Naive thymus-derived CD4-positive, alpha-beta T cell (primary cell): ENCODE results near the gene STAT3. TPM values are rescaled to one million over a fixed set of nuclear protein-coding genes. Genes with fewer than 3 reads are reported as not detected.

Source experiments
- ATAC-seq: fragments of 150-1000 bp; cut with Tn5 transposase; 2 replicates; pipeline ENCODE4 v1.10.0; 2021; ENCODE audit warnings: mild to moderate bottlenecking, moderate library complexity
- CTCF ChIA-PET: fragments of 350-600 bp; sonication (Branson Sonifier 250); formaldehyde crosslinking; loops from one replicate; lab custom pipeline; 2021; ENCODE audit warnings: antibody characterized with exemption; lab: Charles Lee
- POLR2A ChIA-PET: fragments of 350-600 bp; sonication (Branson Sonifier 250); formaldehyde crosslinking; loops from one replicate; lab custom pipeline; 2021; ENCODE audit warnings: antibody characterized with exemption, inconsistent platforms; lab: Charles Lee
- DNase-seq, 9 donors: peaks; one replicate each; pipeline versions ENCODE4 v3.0.0 to v3.0.0-alpha.2; 2020 to 2022; ENCODE audit warnings: mixed read lengths in 1 of 9
- H3K27ac ChIP-seq: one replicate; pipeline ENCODE4 v1.7.0; 2013; ENCODE audit warnings: mild to moderate bottlenecking, low read depth, low read length, moderate library complexity
- H3K27me3 ChIP-seq, 2 donors: one replicate each; pipeline ENCODE4 v1.7.0; 2013; ENCODE audit warnings: low read length in 2 of 2, mild to moderate bottlenecking in 2 of 2, moderate library complexity in 2 of 2; ENCODE audit not compliant: control insufficient read depth in 2 of 2, insufficient read depth in 2 of 2
- H3K36me3 ChIP-seq, 3 experiments: 1 replicate in 2 of 3; 2 replicates in 1 of 3; pipeline ENCODE4 v1.7.0; 2013; ENCODE audit warnings: low read length in 3 of 3, mild to moderate bottlenecking in 3 of 3, moderate library complexity in 1 of 3; ENCODE audit not compliant: insufficient read depth in 3 of 3, control insufficient read depth in 2 of 3
- H3K4me1 ChIP-seq, 2 donors: one replicate each; pipeline ENCODE4 v1.7.0; 2013; ENCODE audit warnings: low read length in 2 of 2, mild to moderate bottlenecking in 2 of 2, moderate library complexity in 1 of 2; ENCODE audit not compliant: control insufficient read depth in 2 of 2, insufficient read depth in 2 of 2
- H3K4me3 ChIP-seq: 2 replicates; pipeline ENCODE4 v1.7.0; 2013; ENCODE audit warnings: mild to moderate bottlenecking, low read length
- H3K9me3 ChIP-seq, 3 experiments: 1 replicate in 2 of 3; 2 replicates in 1 of 3; pipeline ENCODE4 v1.7.0; 2013; ENCODE audit warnings: low read length in 3 of 3; ENCODE audit not compliant: control insufficient read depth in 2 of 3
- H3K27ac Mint-ChIP-seq, 9 donors: one replicate each; pipeline ENCODE4 v1.8.0; 2020 to 2022; ENCODE audit warnings: mixed read lengths in 9 of 9, mild to moderate bottlenecking in 8 of 9, moderate library complexity in 5 of 9, inconsistent platforms in 2 of 9
- H3K27me3 Mint-ChIP-seq, 5 donors: one replicate each; pipeline ENCODE4 v1.8.0; 2021 to 2022; ENCODE audit warnings: mixed read lengths in 5 of 5, mild to moderate bottlenecking in 1 of 5
- H3K36me3 Mint-ChIP-seq, 5 donors: one replicate each; pipeline ENCODE4 v1.8.0; 2020 to 2022; ENCODE audit warnings: mixed read lengths in 5 of 5, mild to moderate bottlenecking in 3 of 5, inconsistent platforms in 1 of 5
- H3K4me1 Mint-ChIP-seq, 7 donors: one replicate each; pipeline ENCODE4 v1.8.0; 2020 to 2022; ENCODE audit warnings: mixed read lengths in 7 of 7, mild to moderate bottlenecking in 3 of 7, inconsistent platforms in 1 of 7
- H3K4me3 Mint-ChIP-seq, 10 donors: one replicate each; pipeline ENCODE4 v1.8.0; 2020 to 2022; ENCODE audit warnings: mild to moderate bottlenecking in 10 of 10, mixed read lengths in 10 of 10, moderate library complexity in 6 of 10, inconsistent platforms in 2 of 10
- H3K9me3 Mint-ChIP-seq, 11 donors: one replicate each; pipeline ENCODE4 v1.8.0; 2020 to 2022; ENCODE audit warnings: mixed read lengths in 11 of 11, mild to moderate bottlenecking in 4 of 11, inconsistent platforms in 1 of 11, moderate library complexity in 1 of 11
- intact Hi-C, 2 donors: fragments of 100-400 bp; cut with micrococcal nuclease; formaldehyde crosslinking; loops; one replicate each; pipeline ENCODE4 v1.15.1; 2023
- polyA plus RNA-seq, 2 donors: library from polyadenylated mRNA; unstranded; fragments of 300-500 nt; fragmentation: Illumina TruSeq; gene quantifications; one replicate each; pipeline ENCODE4 v1.2.3, GENCODE V29; 2021
- total RNA-seq, 6 experiments: library from RNA in 5 of 6; stranded (reverse) in 5 of 6; gene quantifications; 1 replicate in 5 of 6; 2 replicates in 1 of 6; pipeline ENCODE4 v1.2.3 and lab custom pipeline; 2021 to 2026

The STAT3 gene
- total and polyA plus RNA-seq, 7 experiments from 2014 or later = 133 to 275 (median 189) TPM

DNA sequence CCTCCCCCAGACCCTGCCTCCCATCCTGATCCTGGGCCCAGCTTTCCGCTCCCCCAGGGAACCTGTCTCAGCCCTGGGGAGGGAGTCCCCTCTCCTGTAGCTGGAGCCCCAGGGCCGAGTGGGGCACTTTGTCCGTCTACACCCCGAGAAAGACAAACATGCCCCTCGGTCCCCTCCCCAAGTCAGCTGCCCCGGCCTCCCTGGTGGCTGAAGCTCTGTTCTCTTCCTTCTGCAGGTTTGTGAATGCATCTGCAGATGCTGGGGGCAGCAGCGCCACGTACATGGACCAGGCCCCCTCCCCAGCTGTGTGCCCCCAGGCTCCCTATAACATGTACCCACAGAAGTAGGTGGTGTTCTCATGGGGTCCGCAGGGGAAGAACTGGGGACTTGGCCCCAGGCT lies 79.1 kb downstream of the STAT3 start:
- ATAC-seq (no peak), DNase-seq (no peak)
- no peaks in the 10 kb centered on the region for H3K9me3 ChIP-seq
- intact Hi-C loops = no loop called here
- H3K36me3 ChIP-seq = peaks cover 7 to 55% (median 19%) of the 10 kb centered on the region in 3 experiments
- POLR2A ChIA-PET = interaction anchor here (0.9 to 9.1 kb wide), 9 partner anchors 9 to 150 kb away, joined by 3 to 88 read pairs (median 5); partner anchors contain the start of genes GHDC and STAT5A
- H3K27ac Mint-ChIP-seq = peak overlapping the region; percentile 27 to 96 (median 85)
- H3K27me3 ChIP-seq = no peaks in the 10 kb centered on the region
- no peaks in the 10 kb centered on the region for H3K27me3 Mint-ChIP-seq
- peaks cover 49 to 93% (median 75%) of the 10 kb centered on the region in 7 donors for H3K4me1 Mint-ChIP-seq
- H3K4me3 ChIP-seq = no peak overlapping the region
- peak overlapping the region in 1 of 10 donors; percentile 11 for H3K4me3 Mint-ChIP-seq
- H3K27ac ChIP-seq = no peak overlapping the region
- H3K4me1 ChIP-seq = peaks cover 6 to 50% of the 10 kb centered on the region in 2 donors
- CTCF ChIA-PET = interaction anchor here (1.0 to 9.4 kb wide), 3 partner anchors 13 to 86 kb away, joined by 3 to 54 read pairs (median 3); partner anchors contain the start of gene STAT5A
- H3K9me3 Mint-ChIP-seq = no peaks in the 10 kb centered on the region
- peaks cover 0 to 47% (median 23%) of the 10 kb centered on the region in 5 donors for H3K36me3 Mint-ChIP-seq

DNA sequence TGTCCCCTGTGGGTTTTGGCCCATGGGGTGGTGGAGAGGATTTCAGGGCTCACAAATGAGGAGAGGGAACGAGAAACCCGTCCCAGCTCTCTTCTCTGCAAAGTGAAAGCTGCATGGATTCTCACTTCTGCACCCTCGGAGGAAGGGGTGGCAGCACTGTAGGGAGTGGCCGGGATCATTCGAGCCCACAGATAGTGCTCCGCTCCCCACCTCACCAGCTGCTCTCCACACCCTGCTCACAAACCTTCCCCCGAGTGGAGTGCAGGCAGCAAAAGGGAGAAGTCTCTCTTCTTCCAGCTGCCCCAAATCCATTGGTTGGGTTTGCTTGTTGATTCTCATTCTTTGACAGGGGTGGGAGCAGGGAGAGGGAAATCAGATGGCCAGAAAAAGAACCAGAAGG lies 79.8 kb downstream of the STAT3 start:
- Histone ChIP-seq H3K4me1 (peaks cover 6 to 43% of the 10 kb centered on the region in 2 donors), H3K4me3 (no peak overlapping the region), H3K9me3 (no peaks in the 10 kb centered on the region), H3K27ac (no peak overlapping the region), H3K36me3 (peaks cover 7 to 62% (median 24%) of the 10 kb centered on the region in 3 experiments), H3K27me3 (no peaks in the 10 kb centered on the region)
- Mint-ChIP-seq H3K4me1 (peaks cover 49 to 93% (median 68%) of the 10 kb centered on the region in 7 donors), H3K36me3 (peaks cover 3 to 48% (median 26%) of the 10 kb centered on the region in 5 donors), H3K4me3 (peak overlapping the region in 5 of 10 donors; percentile 27 to 52 (median 43)), H3K9me3 (no peaks in the 10 kb centered on the region), H3K27ac (peak overlapping the region in 8 of 9 donors; percentile 14 to 86 (median 80)), H3K27me3 (no peaks in the 10 kb centered on the region)
- DNase-seq = no peak
- intact Hi-C loops = no loop called here
- ChIA-PET CTCF (interaction anchor here (0.5 to 9.4 kb wide), 4 partner anchors 14 to 85 kb away, joined by 3 to 54 read pairs (median 3); partner anchors contain the start of gene STAT5A), POLR2A (interaction anchor here (0.9 to 9.1 kb wide), 8 partner anchors 10 to 151 kb away, joined by 3 to 88 read pairs (median 4); partner anchors contain the start of genes GHDC, STAT3 and STAT5A)
- ATAC-seq = no peak

GRCh38 chr17:42307362-42307927 lies 80.8 kb downstream of the STAT3 start:
- no peaks in the 10 kb centered on the region for H3K9me3 Mint-ChIP-seq
- peaks cover 6 to 34% of the 10 kb centered on the region in 2 donors for H3K4me1 ChIP-seq
- peaks cover 5 to 52% (median 31%) of the 10 kb centered on the region in 5 donors for H3K36me3 Mint-ChIP-seq
- H3K4me3 Mint-ChIP-seq = peak overlapping the region in 7 of 10 donors; percentile 16 to 65 (median 43)
- ATAC-seq (no peak), DNase-seq (no peak)
- H3K27me3 Mint-ChIP-seq = no peaks in the 10 kb centered on the region
- H3K27ac Mint-ChIP-seq = peak overlapping the region; percentile 28 to 86 (median 84)
- H3K4me1 Mint-ChIP-seq = peaks cover 42 to 89% (median 60%) of the 10 kb centered on the region in 7 donors
- CTCF ChIA-PET = interaction anchor here (9.4 kb wide), 1 partner anchor 84 kb away, joined by 54 read pairs; no protein-coding TSS in a partner anchor
- no peaks in the 10 kb centered on the region for H3K27me3 ChIP-seq
- intact Hi-C loops = loop anchor here in 1 of 2 donors (2.0 kb wide), 1 partner anchor 15 kb away; no protein-coding TSS in a partner anchor
- peaks cover 7 to 70% (median 25%) of the 10 kb centered on the region in 3 experiments for H3K36me3 ChIP-seq
- H3K27ac ChIP-seq = no peak overlapping the region
- POLR2A ChIA-PET = interaction anchor here (0.5 to 9.1 kb wide), 4 partner anchors 11 to 81 kb away, joined by 3 to 88 read pairs (median 3); partner anchors contain the start of genes STAT3 and STAT5A
- no peaks in the 10 kb centered on the region for H3K9me3 ChIP-seq
- no peak overlapping the region for H3K4me3 ChIP-seq

GRCh38 chr17:42306385-42306667 lies 81.9 kb downstream of the STAT3 start:
- no peak for DNase-seq
- peaks cover 15 to 64% (median 34%) of the 10 kb centered on the region in 5 donors for H3K36me3 Mint-ChIP-seq
- intact Hi-C loops = loop anchor here in 1 of 2 donors (2.0 kb wide), 1 partner anchor 16 kb away; no protein-coding TSS in a partner anchor
- no peaks in the 10 kb centered on the region for H3K27me3 Mint-ChIP-seq
- peak overlapping the region in 7 of 10 donors; percentile 62 to 78 (median 68) for H3K4me3 Mint-ChIP-seq
- ChIA-PET CTCF (interaction anchor here (0.6 to 0.9 kb wide), 3 partner anchors 18 to 98 kb away, joined by 3 to 4 read pairs (median 3); no protein-coding TSS in a partner anchor), POLR2A (interaction anchor here (0.7 to 2.1 kb wide), 5 partner anchors 8 to 57 kb away, joined by 3 to 10 read pairs (median 3); no protein-coding TSS in a partner anchor)
- H3K27me3 ChIP-seq = no peaks in the 10 kb centered on the region
- peaks cover 35 to 80% (median 59%) of the 10 kb centered on the region in 7 donors for H3K4me1 Mint-ChIP-seq
- H3K4me3 ChIP-seq = no peak overlapping the region
- peak overlapping the region; percentile 40 for H3K27ac ChIP-seq
- peak overlapping the region; percentile 84 to 93 (median 90) for H3K27ac Mint-ChIP-seq
- H3K9me3 Mint-ChIP-seq = no peaks in the 10 kb centered on the region
- peaks cover 7 to 79% (median 29%) of the 10 kb centered on the region in 3 experiments for H3K36me3 ChIP-seq
- no peak for ATAC-seq
- peaks cover 0 to 26% of the 10 kb centered on the region in 2 donors for H3K4me1 ChIP-seq
- no peaks in the 10 kb centered on the region for H3K9me3 ChIP-seq

GRCh38 chr17:42305543-42306384 lies 82.5 kb downstream of the STAT3 start:
- Histone ChIP-seq H3K27me3 (no peaks in the 10 kb centered on the region), H3K36me3 (peaks cover 7 to 80% (median 29%) of the 10 kb centered on the region in 3 experiments), H3K4me3 (no peak overlapping the region), H3K9me3 (no peaks in the 10 kb centered on the region), H3K4me1 (peaks cover 0 to 20% of the 10 kb centered on the region in 2 donors), H3K27ac (peak overlapping the region; percentile 40)
- ChIA-PET POLR2A (interaction anchor here (0.6 to 2.1 kb wide), 6 partner anchors 9 to 114 kb away, joined by 3 to 10 read pairs (median 3); partner anchors contain the start of gene STAT3), CTCF (interaction anchor here (0.6 to 0.9 kb wide), 4 partner anchors 18 to 399 kb away, joined by 3 to 4 read pairs (median 4); no protein-coding TSS in a partner anchor)
- Mint-ChIP-seq H3K9me3 (no peaks in the 10 kb centered on the region), H3K27ac (peak overlapping the region; percentile 84 to 93 (median 90)), H3K4me1 (peaks cover 32 to 74% (median 53%) of the 10 kb centered on the region in 7 donors), H3K36me3 (peaks cover 15 to 67% (median 34%) of the 10 kb centered on the region in 5 donors), H3K27me3 (no peaks in the 10 kb centered on the region), H3K4me3 (peak overlapping the region; percentile 52 to 78 (median 66))
- intact Hi-C loops = loop anchor here in 1 of 2 donors (2.0 kb wide), 1 partner anchor 17 kb away; no protein-coding TSS in a partner anchor
- DNase-seq (peak in 7 of 9 donors; percentile 53 to 70 (median 64)), ATAC-seq (peak; percentile 70)
